Peyer's patch (tissue), 4 donors: ENCODE measurements around the gene EXOC4.

Experiments used
- CTCF ChIP-seq, 6 experiments: fragments of 450-650 bp in 4 of 6; fragments of 200-600 bp in 2 of 6; sonication (generic) in 1 of 6; IDR thresholded peaks; one replicate each; pipeline ENCODE4 v1.5.1; 2017 to 2019; ENCODE audit warnings: antibody characterized with exemption in 6 of 6, mild to moderate bottlenecking in 3 of 6, moderate library complexity in 1 of 6
- POLR2A ChIP-seq, 2 donors: fragments of 450-650 bp; IDR thresholded peaks; one replicate each; pipeline ENCODE4 v1.5.1; 2017; ENCODE audit warnings: antibody characterized with exemption in 2 of 2, mild to moderate bottlenecking in 2 of 2, moderate library complexity in 2 of 2

- no peak for TF ChIP-seq CTCF (IDR thresholded peaks at IDR 0.05)
- no peak for TF ChIP-seq POLR2A (IDR thresholded peaks at IDR 0.05)
Measured at GRCh38 chr7:133364959-133365690, 112.2 kb downstream of the EXOC4 start.
